Measurements from ENCODE around the gene PROCR.

DNA sequence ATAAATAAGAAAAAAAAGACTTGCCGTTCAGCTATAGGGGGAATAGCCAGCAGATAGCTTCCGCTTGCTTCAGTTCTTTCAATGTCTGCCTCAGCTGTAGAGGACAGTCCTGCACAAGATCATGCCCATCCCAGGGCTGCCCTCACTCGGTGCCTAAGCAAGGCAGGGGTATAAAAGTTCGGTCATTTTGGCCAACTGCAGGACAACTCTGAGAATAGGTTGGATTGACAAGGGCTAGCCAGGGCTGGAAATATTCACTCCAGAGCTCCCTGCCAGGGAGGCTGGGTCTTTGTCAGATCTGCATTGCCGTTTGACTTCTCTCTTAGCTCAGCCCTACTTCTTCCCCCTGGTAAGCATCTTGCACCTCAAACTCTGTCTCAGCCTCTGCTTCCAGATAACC is 8.4 kb downstream of the PROCR start:
- TF ChIP-seq, protein P1, sequence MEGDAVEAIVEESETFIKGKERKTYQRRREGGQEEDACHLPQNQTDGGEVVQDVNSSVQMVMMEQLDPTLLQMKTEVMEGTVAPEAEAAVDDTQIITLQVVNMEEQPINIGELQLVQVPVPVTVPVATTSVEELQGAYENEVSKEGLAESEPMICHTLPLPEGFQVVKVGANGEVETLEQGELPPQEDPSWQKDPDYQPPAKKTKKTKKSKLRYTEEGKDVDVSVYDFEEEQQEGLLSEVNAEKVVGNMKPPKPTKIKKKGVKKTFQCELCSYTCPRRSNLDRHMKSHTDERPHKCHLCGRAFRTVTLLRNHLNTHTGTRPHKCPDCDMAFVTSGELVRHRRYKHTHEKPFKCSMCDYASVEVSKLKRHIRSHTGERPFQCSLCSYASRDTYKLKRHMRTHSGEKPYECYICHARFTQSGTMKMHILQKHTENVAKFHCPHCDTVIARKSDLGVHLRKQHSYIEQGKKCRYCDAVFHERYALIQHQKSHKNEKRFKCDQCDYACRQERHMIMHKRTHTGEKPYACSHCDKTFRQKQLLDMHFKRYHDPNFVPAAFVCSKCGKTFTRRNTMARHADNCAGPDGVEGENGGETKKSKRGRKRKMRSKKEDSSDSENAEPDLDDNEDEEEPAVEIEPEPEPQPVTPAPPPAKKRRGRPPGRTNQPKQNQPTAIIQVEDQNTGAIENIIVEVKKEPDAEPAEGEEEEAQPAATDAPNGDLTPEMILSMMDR (IDR thresholded peaks at IDR 0.05) = no peak
- TF ChIP-seq ZFX (IDR thresholded peaks at IDR 0.05; ENCODE audit: borderline replicate concordance) = no peak
